ENCODE results near the gene BEND5.

Gene BEND5

DNA sequence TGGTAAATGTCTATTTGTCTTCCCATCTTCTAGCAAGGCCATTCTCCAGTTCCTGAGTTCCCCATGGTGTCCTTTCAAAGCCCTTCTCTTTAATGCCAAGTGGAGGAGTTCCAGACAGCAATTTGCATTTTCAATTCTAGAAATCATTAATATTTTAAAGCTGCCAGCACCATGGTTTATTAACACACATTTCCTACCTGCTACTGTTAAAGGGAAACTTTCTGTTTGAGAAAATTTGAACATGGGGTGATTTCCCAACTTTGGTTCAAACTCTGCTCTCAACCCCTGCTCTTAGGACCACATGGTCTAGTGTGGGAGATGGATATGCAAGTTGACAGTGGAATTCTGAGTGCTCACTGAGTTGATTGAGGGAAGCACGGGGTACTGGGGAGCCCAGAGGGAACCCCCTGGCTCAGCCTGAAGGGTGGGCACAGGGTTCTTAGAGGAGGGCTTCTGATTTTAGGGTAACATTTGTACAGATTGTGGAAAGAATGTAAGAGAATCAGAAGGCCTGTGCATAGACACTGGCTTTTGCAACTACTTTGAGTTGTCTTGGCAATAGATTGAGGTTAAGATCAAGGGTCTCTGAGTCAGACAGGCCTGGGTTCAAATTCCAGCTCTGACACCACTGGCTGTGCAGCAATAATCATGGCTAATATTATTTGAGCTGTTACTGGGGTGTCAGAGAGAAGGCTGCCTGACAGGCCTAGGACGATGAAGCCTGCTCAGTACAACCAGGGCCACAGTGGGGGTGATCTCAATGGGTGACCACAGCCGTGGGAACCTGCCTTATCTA, 97.8 kb downstream of the BEND5 start:
- no peak for DNase-seq

All from fibroblast of skin of right quadriceps (primary cell).